Measurements from ENCODE around the gene PSMB3. TPM values are rescaled to one million over a fixed set of nuclear protein-coding genes. Genes with fewer than 3 reads are reported as not detected.

The PSMB3 gene
- total RNA-seq, 6 experiments from 2014 or later: 85.2 to 183 (median 120) TPM

- Histone ChIP-seq H3K4me3 (no peak overlapping the region), H3K4me1 (no peaks in the 10 kb centered on the region), H3K27me3 (no peaks in the 10 kb centered on the region), H3K9me3 (no peaks in the 10 kb centered on the region), H3K36me3 (peaks cover 0 to 9% (median 3%) of the 10 kb centered on the region in 4 donors), H3K27ac (no peak overlapping the region)
- DNase-seq (no peak), ATAC-seq (no peak)
- intact Hi-C loops (cut with DNase I): no loop called here
- 75% methylated on average over 2 of the region's 5 CpGs for WGBS (ENCODE audit: insufficient coverage, low coverage, low lambda C conversion rate, missing lambda C conversion rate)
- TF ChIP-seq POLR2A (IDR thresholded peaks at IDR 0.05): no peak
- TF ChIP-seq CTCF (IDR thresholded peaks at IDR 0.05): no peak
Measured at GRCh38 chr17:38710985-38711384, 41.6 kb upstream of the PSMB3 start.

- intact Hi-C loops (cut with DNase I): no loop called here
- 78% methylated on average over 5 of the region's 26 CpGs for WGBS (ENCODE audit: insufficient coverage, low coverage, low lambda C conversion rate, missing lambda C conversion rate)
- Histone ChIP-seq H3K9me3 (no peaks in the 10 kb centered on the region), H3K36me3 (peaks cover 0 to 13% (median 5%) of the 10 kb centered on the region in 4 donors), H3K4me1 (no peaks in the 10 kb centered on the region), H3K27me3 (no peaks in the 10 kb centered on the region), H3K27ac (no peak overlapping the region), H3K4me3 (no peak overlapping the region)
- TF ChIP-seq CTCF (IDR thresholded peaks at IDR 0.05): no peak
- no peak for TF ChIP-seq POLR2A (IDR thresholded peaks at IDR 0.05)
- no peak for DNase-seq
- no peak for ATAC-seq
Measured at GRCh38 chr17:38711792-38712571, 40.6 kb upstream of the PSMB3 start.

GRCh38 chr17:38712593-38712992 is 39.9 kb upstream of the PSMB3 start:
- intact Hi-C loops (cut with DNase I): no loop called here
- DNase-seq: no peak
- H3K4me3 ChIP-seq: no peak overlapping the region
- no peaks in the 10 kb centered on the region for H3K27me3 ChIP-seq
- H3K27ac ChIP-seq: no peak overlapping the region
- no CpG with 5 or more reads among the region's 10 CpGs for WGBS (ENCODE audit: insufficient coverage, low coverage, low lambda C conversion rate, missing lambda C conversion rate)
- TF ChIP-seq CTCF (IDR thresholded peaks at IDR 0.05) (no peak), POLR2A (IDR thresholded peaks at IDR 0.05) (no peak)
- ATAC-seq: no peak
- H3K9me3 ChIP-seq: no peaks in the 10 kb centered on the region
- peaks cover 0 to 13% (median 5%) of the 10 kb centered on the region in 4 donors for H3K36me3 ChIP-seq
- H3K4me1 ChIP-seq: no peaks in the 10 kb centered on the region

GRCh38 chr17:38713456-38714075 is 39.0 kb upstream of the PSMB3 start:
- no peak for ATAC-seq
- Histone ChIP-seq H3K36me3 (peaks cover 0 to 13% (median 5%) of the 10 kb centered on the region in 4 donors), H3K4me1 (no peaks in the 10 kb centered on the region), H3K4me3 (no peak overlapping the region), H3K27me3 (no peaks in the 10 kb centered on the region), H3K9me3 (no peaks in the 10 kb centered on the region), H3K27ac (no peak overlapping the region)
- TF ChIP-seq POLR2A (IDR thresholded peaks at IDR 0.05): no peak
- no peak for DNase-seq
- 67% methylated on average over 7 of the region's 11 CpGs for WGBS (ENCODE audit: insufficient coverage, low coverage, low lambda C conversion rate, missing lambda C conversion rate)
- intact Hi-C loops (cut with DNase I): no loop called here

All from right lobe of liver (tissue), 6 donors.